OCI-LY3 (cell line): ENCODE data around the gene CST8.

Source experiments
- EZH2phosphoT487 ChIP-seq: fragments of 200-600 bp; shearing (Covaris generic); IDR thresholded peaks from 2 replicates; pipeline ENCODE4 v1.6.1; 2018; ENCODE audit warnings: antibody characterized with exemption, mixed run types, low read depth
- TF ChIP-seq, protein P1 (sequence below): fragments of 200-600, 300-600 bp; sonication (generic); IDR thresholded peaks from 2 replicates; pipeline ENCODE4 v1.5.1; 2014; ENCODE audit warnings: antibody characterized with exemption, low read length, low read depth

DNA sequence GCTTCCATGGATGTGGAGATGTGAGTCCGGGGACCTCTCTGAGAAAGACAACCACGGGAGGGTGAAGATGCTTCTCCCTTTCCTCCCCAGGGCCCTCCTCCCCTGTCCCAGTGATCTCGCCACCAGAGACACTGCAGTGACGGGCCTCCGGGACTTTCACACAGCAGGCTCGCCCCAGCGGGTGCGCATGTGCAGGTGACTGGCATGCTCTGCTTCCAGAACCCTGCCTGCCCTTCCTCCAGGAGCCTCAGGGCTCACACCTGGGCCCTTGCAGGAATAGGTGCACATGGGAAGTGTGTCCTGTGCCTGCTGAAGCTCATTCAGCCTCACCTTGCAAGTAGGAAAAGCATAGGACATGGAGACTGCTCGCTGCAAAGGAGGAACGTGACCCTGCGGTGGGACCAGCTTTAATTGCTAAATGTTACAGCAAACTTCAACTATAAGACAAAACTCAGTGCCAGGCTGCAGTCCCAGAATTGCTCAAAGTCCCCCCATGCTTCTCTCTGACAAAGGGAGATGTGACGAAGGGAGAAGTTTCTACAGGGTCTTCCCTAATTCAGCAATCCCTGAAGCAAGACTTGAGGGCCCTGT lies 19.2 kb downstream of the CST8 start:
- TF ChIP-seq, protein P1, sequence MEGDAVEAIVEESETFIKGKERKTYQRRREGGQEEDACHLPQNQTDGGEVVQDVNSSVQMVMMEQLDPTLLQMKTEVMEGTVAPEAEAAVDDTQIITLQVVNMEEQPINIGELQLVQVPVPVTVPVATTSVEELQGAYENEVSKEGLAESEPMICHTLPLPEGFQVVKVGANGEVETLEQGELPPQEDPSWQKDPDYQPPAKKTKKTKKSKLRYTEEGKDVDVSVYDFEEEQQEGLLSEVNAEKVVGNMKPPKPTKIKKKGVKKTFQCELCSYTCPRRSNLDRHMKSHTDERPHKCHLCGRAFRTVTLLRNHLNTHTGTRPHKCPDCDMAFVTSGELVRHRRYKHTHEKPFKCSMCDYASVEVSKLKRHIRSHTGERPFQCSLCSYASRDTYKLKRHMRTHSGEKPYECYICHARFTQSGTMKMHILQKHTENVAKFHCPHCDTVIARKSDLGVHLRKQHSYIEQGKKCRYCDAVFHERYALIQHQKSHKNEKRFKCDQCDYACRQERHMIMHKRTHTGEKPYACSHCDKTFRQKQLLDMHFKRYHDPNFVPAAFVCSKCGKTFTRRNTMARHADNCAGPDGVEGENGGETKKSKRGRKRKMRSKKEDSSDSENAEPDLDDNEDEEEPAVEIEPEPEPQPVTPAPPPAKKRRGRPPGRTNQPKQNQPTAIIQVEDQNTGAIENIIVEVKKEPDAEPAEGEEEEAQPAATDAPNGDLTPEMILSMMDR, result no peak
- TF ChIP-seq EZH2phosphoT487, result no peak
